A673 (cell line): ENCODE results near the gene ZNF500. TPM values are rescaled to one million over a fixed set of nuclear protein-coding genes. Genes with fewer than 3 reads are reported as not detected.
A peak's percentile ranks its signal among the peaks of the same experiment; 100 is the strongest.

ENCODE experiments used
- BruUV-seq: library from RNA; stranded (reverse); fragments of 400-500 nt; replicated peaks from 2 replicates; lab custom pipeline; 2021; lab: Mats Ljungman, UMichigan
- CTCF ChIA-PET: fragments of 300-600 bp; sonication (Branson Sonifier 250); formaldehyde crosslinking; loops from one replicate; lab custom pipeline; 2022; ENCODE audit warnings: antibody characterized with exemption; lab: Charles Lee
- POLR2A ChIA-PET: fragments of 300-600 bp; sonication (Branson Sonifier 250); formaldehyde crosslinking; loops from one replicate; lab custom pipeline; 2022; ENCODE audit warnings: antibody characterized with exemption; ENCODE audit not compliant: low non-redundant PET; lab: Charles Lee
- DNase-seq: peaks from one replicate; pipeline ENCODE4 v3.0.0-alpha.2; 2015; ENCODE audit warnings: low spot score
- H3K27ac ChIP-seq: fragments of 200-600 bp; sonication (generic); 2 replicates; pipeline ENCODE4 v1.5.1; 2016; ENCODE audit warnings: mixed run types, low read depth, mild to moderate bottlenecking, mixed read lengths, antibody characterized with exemption, low read length; ENCODE audit not compliant: poor library complexity, severe bottlenecking
- H3K27me3 ChIP-seq: fragments of 200-600 bp; sonication (generic); replicated peaks from 2 replicates; pipeline ENCODE4 v1.6.1; 2017; ENCODE audit warnings: mixed run types, low read depth, mild to moderate bottlenecking, mixed read lengths, antibody characterized with exemption, low read length; ENCODE audit not compliant: insufficient read depth, poor library complexity
- H3K36me3 ChIP-seq: fragments of 200-600 bp; sonication (generic); 2 replicates; pipeline ENCODE4 v1.6.1; 2016; ENCODE audit warnings: mixed run types, mild to moderate bottlenecking, mixed read lengths, antibody characterized with exemption, low read length; ENCODE audit not compliant: insufficient read depth, poor library complexity, severe bottlenecking
- H3K4me1 ChIP-seq: fragments of 200-600 bp; sonication (generic); 2 replicates; pipeline ENCODE4 v1.6.1; 2017; ENCODE audit warnings: mixed run types, mild to moderate bottlenecking, mixed read lengths, antibody characterized with exemption, low read length; ENCODE audit not compliant: insufficient read depth, poor library complexity, severe bottlenecking
- H3K4me3 ChIP-seq: fragments of 200-600 bp; sonication (generic); 2 replicates; pipeline ENCODE4 v1.5.1; 2016; ENCODE audit warnings: low read depth, mixed run types, mild to moderate bottlenecking, mixed read lengths, low read length; ENCODE audit not compliant: poor library complexity, severe bottlenecking
- H3K9me3 ChIP-seq: fragments of 200-600 bp; sonication (generic); 2 replicates; pipeline ENCODE4 v1.6.1; 2016; ENCODE audit warnings: mixed run types, low read depth, mild to moderate bottlenecking, mixed read lengths, antibody characterized with exemption, low read length; ENCODE audit not compliant: poor library complexity, severe bottlenecking
- CTCF ChIP-seq: fragments of 300-800, 200-600 bp; sonication (generic); conservative IDR thresholded peaks from 2 replicates; pipeline ENCODE4 v1.5.1; 2017; ENCODE audit warnings: low read depth, mild to moderate bottlenecking, antibody characterized with exemption, low read length, moderate library complexity, mixed read lengths
- EZH2 ChIP-seq: fragments of 200-600 bp; sonication (generic); IDR thresholded peaks from 2 replicates; pipeline ENCODE4 v1.6.1; 2017; ENCODE audit warnings: borderline replicate concordance, low read depth, mild to moderate bottlenecking, mixed read lengths, antibody characterized with exemption, low read length; ENCODE audit not compliant: poor library complexity, severe bottlenecking
- intact Hi-C: fragments of 100-400 bp; cut with micrococcal nuclease; formaldehyde crosslinking; loops from one replicate; pipeline ENCODE4 v1.10.0; 2022; ENCODE audit not compliant: unreplicated experiment
- total RNA-seq: library from RNA; stranded (reverse); gene quantifications from 2 replicates; pipeline ENCODE4 v1.2.3, GENCODE V29; 2021

Gene ZNF500
- total RNA-seq, 1 experiment from 2014 or later: 16.8 TPM

- peaks cover 8% of the 10 kb centered on the region for H3K4me1 ChIP-seq
- BruUV-seq: no TSS peak
- DNase-seq: no peak
- no peaks in the 10 kb centered on the region for H3K9me3 ChIP-seq
- H3K27me3 ChIP-seq: no peaks in the 10 kb centered on the region
- intact Hi-C loops: no loop called here
- TF ChIP-seq CTCF (no peak), EZH2 (no peak)
- H3K36me3 ChIP-seq: no peaks in the 10 kb centered on the region
- ChIA-PET CTCF (no interaction called here), POLR2A (no interaction called here)
- no peak overlapping the region for H3K27ac ChIP-seq
- no peak overlapping the region for H3K4me3 ChIP-seq
Observed at GRCh38 chr16:4772351-4772750, 5.4 kb upstream of the ZNF500 start.

GRCh38 chr16:4771646-4772045 lies 4.7 kb upstream of the ZNF500 start:
- POLR2A ChIA-PET: no interaction called here

GRCh38 chr16:4769306-4769638 lies 2.3 kb upstream of the ZNF500 start:
- BruUV-seq: no TSS peak
- no peaks in the 10 kb centered on the region for H3K27me3 ChIP-seq
- no peak for TF ChIP-seq CTCF
- no peak for TF ChIP-seq EZH2
- intact Hi-C loops: no loop called here
- no peaks in the 10 kb centered on the region for H3K9me3 ChIP-seq
- peaks cover 13% of the 10 kb centered on the region for H3K4me1 ChIP-seq
- POLR2A ChIA-PET: no interaction called here
- H3K4me3 ChIP-seq: peak overlapping the region; percentile 52
- peaks cover 10% of the 10 kb centered on the region for H3K36me3 ChIP-seq
- CTCF ChIA-PET: no interaction called here
- H3K27ac ChIP-seq: peak overlapping the region; percentile 75
- DNase-seq: no peak

More at GRCh38 chr16:4771646-4772045, 4.7 kb upstream of the ZNF500 start:
- BruUV-seq: no TSS peak
- Histone ChIP-seq H3K4me1 (peaks cover 8% of the 10 kb centered on the region), H3K27ac (no peak overlapping the region), H3K9me3 (no peaks in the 10 kb centered on the region), H3K27me3 (no peaks in the 10 kb centered on the region), H3K36me3 (no peaks in the 10 kb centered on the region), H3K4me3 (no peak overlapping the region)
- no peak for TF ChIP-seq CTCF
- no peak for TF ChIP-seq EZH2
- DNase-seq: no peak
- intact Hi-C loops: no loop called here
- CTCF ChIA-PET: no interaction called here
